Urothelium cell line (cell line): Measurements from ENCODE around the gene TOLLIP.

ENCODE experiments used
- DNase-seq: peaks from one replicate; pipeline ENCODE4 v3.0.0; 2011; ENCODE audit warnings: low spot score, mixed read lengths
- FAIRE-seq: peaks from 2 replicates; lab custom pipeline; 2011; peaks lifted over from hg19 to GRCh38; lab: Jason Lieb, UNC

The TOLLIP gene

GRCh38 chr11:1234771-1235305, 74.6 kb downstream of the TOLLIP start:
- DNase-seq, result no peak
- FAIRE-seq, result no peak

DNA sequence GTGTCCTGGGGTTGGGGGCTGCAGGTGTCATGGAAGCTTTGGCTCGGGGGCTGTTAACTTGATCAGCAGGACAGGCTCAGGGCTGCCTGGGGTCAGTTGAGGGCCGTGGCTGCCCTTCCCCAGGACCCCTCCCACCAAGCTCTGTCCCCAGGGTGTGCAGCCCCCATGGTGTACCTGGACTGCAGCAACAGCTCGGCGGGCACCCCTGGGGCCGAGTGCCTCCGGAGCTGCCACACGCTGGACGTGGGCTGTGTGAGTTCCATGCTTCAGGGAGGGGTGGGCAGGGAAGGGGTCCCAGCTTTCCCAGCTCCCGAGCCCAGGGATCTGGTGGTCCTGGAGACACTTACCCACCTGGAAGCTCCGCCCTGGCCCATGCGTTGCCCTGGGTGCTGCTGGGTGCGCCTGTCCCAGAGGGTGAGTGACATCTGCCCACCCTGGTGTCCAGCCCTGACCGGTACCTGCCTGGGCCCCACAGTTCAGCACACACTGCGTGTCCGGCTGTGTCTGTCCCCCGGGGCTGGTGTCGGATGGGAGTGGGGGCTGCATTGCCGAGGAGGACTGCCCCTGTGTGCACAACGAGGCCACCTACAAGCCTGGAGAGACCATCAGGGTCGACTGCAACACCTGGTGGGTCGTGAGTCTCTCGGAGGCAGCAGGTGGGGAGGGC, 75.2 kb downstream of the TOLLIP start:
- FAIRE-seq (no peak), DNase-seq (no peak)

DNA sequence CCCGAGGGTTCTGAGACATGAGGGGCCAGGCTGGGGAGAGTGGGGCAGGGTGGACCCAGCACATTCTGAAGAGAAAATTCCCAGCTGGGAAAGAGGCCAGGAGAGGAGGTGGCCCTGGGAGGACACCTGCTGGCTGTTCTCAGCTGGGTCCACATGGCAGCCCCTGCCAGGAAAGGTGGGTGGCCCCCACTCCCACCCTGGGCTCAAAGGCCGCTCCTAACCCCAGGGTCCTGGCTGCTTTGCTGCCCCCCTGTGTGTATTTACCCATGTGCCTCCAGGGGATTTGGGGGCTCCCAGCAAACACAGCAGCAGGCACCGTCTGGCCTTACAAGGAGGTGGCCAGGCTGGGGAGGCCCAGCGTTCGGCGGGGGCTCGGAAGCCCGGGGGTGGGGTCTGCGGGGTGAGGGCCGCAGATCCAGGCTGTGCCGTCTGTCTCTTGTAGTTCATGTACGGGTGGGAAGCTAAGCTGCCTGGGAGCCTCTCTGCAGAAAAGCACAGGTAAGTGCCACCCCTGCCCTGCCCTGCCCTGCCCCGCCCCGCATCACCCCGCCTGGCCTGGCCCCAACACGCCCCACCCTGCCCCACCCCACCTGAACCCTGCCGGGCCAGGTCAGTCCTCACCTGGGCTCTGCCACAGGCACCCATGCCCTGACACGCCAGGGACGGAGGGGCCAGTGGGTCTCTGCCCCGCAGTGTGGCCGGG, 75.9 kb downstream of the TOLLIP start:
- FAIRE-seq (no peak), DNase-seq (no peak)

GRCh38 chr11:1232883-1233321, 76.5 kb downstream of the TOLLIP start:
- FAIRE-seq, result no peak

GRCh38 chr11:1232021-1232882, 77.2 kb downstream of the TOLLIP start:
- FAIRE-seq, result no peak
- DNase-seq, result no peak

More at GRCh38 chr11:1232883-1233321, 76.5 kb downstream of the TOLLIP start:
- DNase-seq, result no peak

GRCh38 chr11:1231396-1232020, 77.9 kb downstream of the TOLLIP start:
- FAIRE-seq (no peak), DNase-seq (no peak)

GRCh38 chr11:1230456-1231395, 78.7 kb downstream of the TOLLIP start:
- FAIRE-seq, result no peak
- peak; percentile 44 for DNase-seq

DNA sequence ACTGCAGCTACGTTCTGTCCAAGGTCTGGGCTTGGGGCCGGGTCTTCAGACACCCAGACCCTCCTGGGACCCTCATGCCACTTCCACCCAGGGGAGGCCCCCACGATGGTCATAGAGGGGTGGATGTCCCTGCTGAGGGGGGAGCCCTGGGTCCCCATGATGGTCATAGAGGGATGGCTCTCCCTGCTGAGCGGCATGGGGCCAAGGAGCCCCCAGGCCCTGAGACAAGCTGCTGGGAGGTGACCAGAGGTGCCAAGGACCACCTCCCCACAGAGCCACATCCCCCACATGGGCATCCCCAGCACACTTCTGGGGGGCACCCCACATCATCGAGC, 79.3 kb downstream of the TOLLIP start:
- FAIRE-seq (no peak), DNase-seq (no peak)

- no peak for FAIRE-seq
- DNase-seq, result no peak
Observed at GRCh38 chr11:1229471-1230120, 79.8 kb downstream of the TOLLIP start.

GRCh38 chr11:1228921-1229451, 80.4 kb downstream of the TOLLIP start:
- DNase-seq (no peak), FAIRE-seq (no peak)

GRCh38 chr11:1228101-1228821, 81.2 kb downstream of the TOLLIP start:
- no peak for DNase-seq
- FAIRE-seq, result no peak

GRCh38 chr11:1227551-1228100, 81.8 kb downstream of the TOLLIP start:
- FAIRE-seq, result no peak

DNA sequence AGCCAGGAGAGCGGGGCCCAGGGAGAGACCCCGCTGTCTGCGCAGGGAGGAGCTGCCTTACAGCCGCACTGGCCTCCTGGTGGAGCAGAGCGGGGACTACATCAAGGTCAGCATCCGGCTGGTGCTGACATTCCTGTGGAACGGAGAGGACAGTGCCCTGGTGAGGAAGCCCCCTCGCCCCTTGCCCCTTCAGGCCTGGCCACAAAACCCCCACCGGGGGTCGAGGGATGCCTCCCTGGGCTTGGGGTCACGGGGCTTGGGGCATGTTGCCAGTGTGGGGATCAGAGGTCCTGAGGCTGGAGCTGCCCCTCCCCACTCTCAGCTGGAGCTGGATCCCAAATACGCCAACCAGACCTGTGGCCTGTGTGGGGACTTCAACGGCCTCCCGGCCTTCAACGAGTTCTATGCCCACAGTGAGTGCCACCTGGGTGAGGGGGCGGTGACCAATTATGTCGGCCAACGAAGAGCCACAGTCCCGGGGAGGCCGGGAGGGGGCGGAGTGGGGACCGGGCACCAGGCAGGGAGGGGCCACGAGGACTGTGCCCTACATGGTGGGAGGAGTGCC, 82.4 kb downstream of the TOLLIP start:
- FAIRE-seq (no peak), DNase-seq (no peak)

More at GRCh38 chr11:1227551-1228100, 81.8 kb downstream of the TOLLIP start:
- DNase-seq, result no peak

DNA sequence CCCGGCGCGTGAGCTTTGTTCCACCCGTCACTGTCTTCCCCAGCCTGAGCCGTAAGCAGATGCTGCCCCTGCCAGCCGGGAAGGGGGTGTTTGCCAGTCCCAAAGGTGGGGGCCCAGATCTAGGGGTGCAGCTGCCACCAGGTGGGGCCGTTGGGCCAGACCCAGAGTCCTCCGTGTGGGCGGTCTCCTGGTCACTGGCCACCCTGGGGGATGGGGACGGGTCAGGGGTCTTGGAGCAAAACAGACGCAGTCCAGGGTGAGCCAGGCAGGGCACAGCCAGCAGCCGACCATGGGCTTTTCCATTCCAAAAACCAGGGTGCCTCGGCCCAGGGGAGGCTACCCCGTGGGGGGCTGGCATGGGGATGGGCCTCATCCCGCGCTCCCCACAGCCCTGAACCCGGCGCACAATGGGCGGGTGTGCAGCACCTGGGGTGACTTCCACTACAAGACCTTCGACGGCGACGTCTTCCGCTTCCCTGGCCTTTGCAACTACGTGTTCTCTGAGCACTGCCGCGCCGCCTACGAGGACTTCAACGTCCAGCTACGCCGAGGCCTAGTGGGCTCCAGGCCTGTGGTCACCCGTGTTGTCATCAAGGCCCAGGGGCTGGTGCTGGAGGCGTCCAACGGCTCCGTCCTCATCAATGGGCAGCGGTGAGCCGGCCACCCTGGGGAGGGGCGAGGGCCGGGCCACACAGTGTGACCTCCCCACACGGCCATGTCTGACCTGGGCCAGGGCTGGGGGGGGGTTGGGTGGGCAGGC, 83.0 kb downstream of the TOLLIP start:
- no peak for FAIRE-seq

DNA sequence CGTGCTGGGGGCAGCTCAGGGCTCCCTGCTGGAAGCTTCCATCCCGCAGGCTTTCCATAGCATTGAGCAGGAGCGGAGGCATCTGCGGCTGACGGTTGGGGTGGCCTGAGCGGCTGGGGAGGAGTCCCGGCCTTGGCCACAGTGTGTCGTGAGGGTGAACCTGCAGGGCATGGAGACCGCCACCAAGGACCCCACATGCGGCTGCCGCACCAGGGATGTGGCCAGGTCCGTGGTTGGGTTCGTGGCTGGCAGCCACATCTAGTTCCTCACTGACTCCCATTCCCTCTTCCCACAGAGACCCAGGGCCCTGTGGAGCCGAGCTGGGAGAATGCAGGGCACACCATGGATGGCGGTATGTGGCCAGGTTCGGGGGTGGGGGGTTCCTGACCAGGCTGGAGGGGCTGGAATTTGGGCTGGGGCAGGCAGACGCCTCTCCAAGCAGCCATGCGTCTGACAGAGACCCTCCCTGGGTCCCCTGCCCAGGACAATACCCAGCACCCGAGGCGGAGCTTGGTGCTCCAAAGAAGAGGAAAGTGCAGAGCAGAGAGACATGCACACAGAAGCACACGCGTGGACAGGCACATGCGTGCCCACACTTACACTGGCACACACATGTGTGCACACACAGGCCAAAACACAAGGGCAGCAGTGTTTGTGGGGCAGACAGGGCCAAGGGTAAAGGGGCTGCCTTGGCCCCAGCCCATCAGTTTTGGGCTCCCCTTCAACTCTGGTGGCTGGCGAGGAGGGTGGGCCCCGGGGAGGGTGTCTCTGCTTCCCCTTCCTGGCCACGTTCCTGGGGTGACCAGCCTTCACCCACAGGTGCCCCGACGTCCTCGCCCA, 83.8 kb downstream of the TOLLIP start:
- no peak for FAIRE-seq

More for the DNA sequence above, 83.0 kb downstream of the TOLLIP start:
- DNase-seq, result no peak

More for the DNA sequence above, 83.8 kb downstream of the TOLLIP start:
- DNase-seq, result no peak
